K562 (cell line): ENCODE data around the gene NEDD4. TPM values are rescaled to one million over a fixed set of nuclear protein-coding genes. Genes with fewer than 3 reads are reported as not detected.
A peak's percentile ranks its signal among the peaks of the same experiment; 100 is the strongest.

Source experiments
- ATAC-seq: fragments of 200-7000 bp; cut with Tn5 transposase; 3 replicates; pipeline ENCODE4 v1.9.1; 2020; ENCODE audit warnings: moderate library complexity
- BruUV-seq: library from RNA; stranded (reverse); fragments of 400-500 nt; replicated peaks from 2 replicates; lab custom pipeline; 2021; lab: Mats Ljungman, UMichigan
- CTCF ChIA-PET: fragments of 300-600 bp; formaldehyde crosslinking; extraction: SDS; loops from one replicate; lab custom pipeline; 2021; ENCODE audit warnings: low intra/inter-chr PET ratio; lab: Yijun Ruan, JAX
- POLR2A ChIA-PET: fragments of 300-600, 350-650 bp; sonication (Branson Sonifier 250); formaldehyde crosslinking; extraction: SDS; loops from one replicate; lab custom pipeline; 2021; ENCODE audit warnings: antibody characterized with exemption, inconsistent platforms; lab: Yijun Ruan, JAX
- DNase-seq, 4 experiments: peaks; one replicate each; pipeline versions ENCODE4 v3.0.0 to v3.0.0-alpha.2; 2011 to 2018; ENCODE audit warnings: low spot score in 3 of 4, mixed read lengths in 3 of 4; ENCODE audit errors: extremely low read depth in 1 of 4
- FAIRE-seq: peaks from 2 replicates; lab custom pipeline; 2011; peaks lifted over from hg19 to GRCh38; lab: Jason Lieb, UNC
- H2AFZ ChIP-seq: 2 replicates; pipeline ENCODE4 v1.6.0; 2011; ENCODE audit warnings: low read depth, low read length, control low read depth, inconsistent platforms
- H3K27ac ChIP-seq: fragments of 200-600 bp; 3 replicates; pipeline ENCODE4 v1.8.0; 2011; ENCODE audit warnings: low read depth, mild to moderate bottlenecking, control low read depth, inconsistent platforms, low read length, moderate library complexity, mixed read lengths; ENCODE audit errors: extremely low read depth
- H3K27me3 ChIP-seq, 2 experiments: fragments of 300-600 bp in 1 of 2; 2 replicates in 1 of 2; 3 replicates in 1 of 2; pipeline versions ENCODE4 v1.6.0 to v1.8.0; 2011; ENCODE audit warnings: inconsistent platforms in 2 of 2, low read length in 2 of 2, mild to moderate bottlenecking in 1 of 2, mixed read lengths in 1 of 2, moderate library complexity in 1 of 2; ENCODE audit not compliant: control insufficient read depth in 2 of 2, insufficient read depth in 2 of 2
- H3K36me3 ChIP-seq: fragments of 300-600 bp; 3 replicates; pipeline ENCODE4 v1.8.0; 2011; ENCODE audit warnings: mild to moderate bottlenecking, low read length, inconsistent platforms; ENCODE audit not compliant: control insufficient read depth, insufficient read depth
- H3K4me1 ChIP-seq, 2 experiments: fragments of 200-600 bp in 1 of 2; replicated peaks in 1 of 2; 2 replicates in 1 of 2; 3 replicates in 1 of 2; pipeline versions ENCODE4 v1.5.1 to v1.8.0; 2011; ENCODE audit warnings: inconsistent platforms in 2 of 2, low read length in 2 of 2, mild to moderate bottlenecking in 1 of 2, mixed read lengths in 1 of 2, moderate library complexity in 1 of 2; ENCODE audit not compliant: control insufficient read depth in 2 of 2, insufficient read depth in 2 of 2
- H3K4me2 ChIP-seq: 2 replicates; pipeline ENCODE4 v1.6.1; 2011; ENCODE audit warnings: low read length, control low read depth, inconsistent platforms, mixed read lengths; ENCODE audit not compliant: insufficient read depth
- H3K4me3 ChIP-seq: fragments of 200-600 bp; sonication (generic), shearing (Covaris generic); 2 replicates; pipeline ENCODE4 v1.5.1; 2016; ENCODE audit warnings: control low read depth, inconsistent platforms
- H3K79me2 ChIP-seq: fragments of 200-600 bp; 3 replicates; pipeline ENCODE4 v1.8.0; 2011; ENCODE audit warnings: low read length, inconsistent platforms; ENCODE audit not compliant: control insufficient read depth, insufficient read depth
- H3K9ac ChIP-seq, 2 experiments: 2 replicates each; pipeline versions ENCODE4 v1.6.0 to v1.6.1; 2011; ENCODE audit warnings: low read depth in 2 of 2, low read length in 2 of 2, control low read depth in 1 of 2, inconsistent platforms in 1 of 2, mild to moderate bottlenecking in 1 of 2, mixed read lengths in 1 of 2; ENCODE audit not compliant: insufficient read depth in 1 of 2
- H3K9me1 ChIP-seq: one replicate; pipeline ENCODE4 v1.6.0; 2011; ENCODE audit warnings: inconsistent platforms, mild to moderate bottlenecking, low read length, moderate library complexity; ENCODE audit not compliant: control insufficient read depth, insufficient read depth
- H3K9me3 ChIP-seq: replicated peaks from 2 replicates; pipeline ENCODE4 v1.5.1; 2011; ENCODE audit warnings: low read depth, low read length, inconsistent platforms; ENCODE audit not compliant: control insufficient read depth, insufficient read depth
- H4K20me1 ChIP-seq: replicated peaks from 2 replicates; pipeline ENCODE4 v1.6.1; 2011; ENCODE audit warnings: low read length, inconsistent platforms, mixed read lengths; ENCODE audit not compliant: control insufficient read depth, insufficient read depth
- RAD21 ChIP-seq, 2 experiments: fragments of 250-450 bp in 1 of 2; fragments of 450-650 bp in 1 of 2; sonication (Bioruptor Pico) in 1 of 2; formaldehyde crosslinking in 1 of 2; IDR thresholded peaks in 1 of 2; conservative IDR thresholded peaks in 1 of 2; 2 replicates each; pipeline versions ENCODE4 v1.4.0 to v1.8.0; 2020 to 2022; ENCODE audit warnings: mild to moderate bottlenecking in 2 of 2, moderate library complexity in 1 of 2
- ZBTB40 ChIP-seq, 2 experiments: fragments of 450-650 bp in 1 of 2; sonication (generic) in 1 of 2; formaldehyde crosslinking in 1 of 2; IDR thresholded peaks; 2 replicates each; pipeline versions ENCODE4 v1.7.1 to v1.9.0; 2016 to 2022; ENCODE audit warnings: inconsistent platforms in 1 of 2, mild to moderate bottlenecking in 1 of 2, missing genetic modification reagents in 1 of 2
- WGBS: fragments of 100-300 bp; shearing (Covaris generic); methylation state at CpG from one replicate; pipeline ENCODE4 v1.1.6; 2016; ENCODE audit warnings: low coverage, mixed read lengths; ENCODE audit not compliant: insufficient coverage; ENCODE audit errors: missing lambda C conversion rate; 5-methylcytosine and 5-hydroxymethylcytosine counted together
- in situ Hi-C: fragments of 300-500 bp; cut with MboI; formaldehyde crosslinking; loops from 4 replicates; pipeline ENCODE4 v1.15.0; 2018; ENCODE audit warnings: inconsistent platforms, mixed read lengths
- intact Hi-C: fragments of 100-400 bp; cut with micrococcal nuclease; formaldehyde crosslinking; loops from 2 replicates; pipeline ENCODE4 v1.14.2; 2022
- polyA plus RNA-seq, 8 experiments: library from polyadenylated mRNA; depleted of rRNA in 4 of 8; stranded (reverse) in 5 of 8; unstranded in 3 of 8; fragments of >200 nt; fragmentation: Nextera tagmentation in 2 of 8; fragmentation: Illumina TruSeq in 1 of 8; extraction: Ambion mirVana in 2 of 8; extraction: Trizol in 1 of 8; gene quantifications; 2 replicates each; pipeline versions ENCODE4 v1.2.1 to v1.2.3, GENCODE V29; 2011 to 2014; ENCODE audit warnings: inconsistent platforms in 1 of 8, missing spikeins in 1 of 8
- total RNA-seq, 7 experiments: library from RNA; depleted of rRNA in 6 of 7; stranded (reverse); fragments of >200 nt in 6 of 7; fragmentation: Illumina TruSeq in 2 of 7; extraction: Trizol in 2 of 7; gene quantifications; 2 replicates each; pipeline versions ENCODE4 v1.2.1 to v1.2.3, GENCODE V29; 2011 to 2021; ENCODE audit warnings: low replicate concordance in 1 of 7
- TF ChIP-seq, protein P1 (sequence below), 2 experiments: fragments of 250-450 bp in 1 of 2; fragments of 450-650 bp in 1 of 2; sonication (Bioruptor Pico) in 1 of 2; IDR thresholded peaks; 2 replicates each; pipeline versions ENCODE4 v1.6.1 to v1.8.0; 2016 to 2021; ENCODE audit warnings: mild to moderate bottlenecking in 2 of 2, moderate library complexity in 2 of 2, missing compliant biosample characterization in 1 of 2, missing genetic modification characterization in 1 of 2
- TF ChIP-seq, protein P2 (sequence below), 2 experiments: fragments of 150-350 bp in 1 of 2; IDR thresholded peaks; 2 replicates each; pipeline ENCODE4 v1.6.1; 2012 to 2016; ENCODE audit warnings: low read depth in 2 of 2, low read length in 2 of 2, mild to moderate bottlenecking in 1 of 2, moderate library complexity in 1 of 2

NEDD4 gene
- total and polyA plus RNA-seq, 9 of the 15 experiments (the other 6 are each of a cell fraction or from before 2014, with no cell fraction given) = 7.2 to 23.7 (median 17.3) TPM

DNA sequence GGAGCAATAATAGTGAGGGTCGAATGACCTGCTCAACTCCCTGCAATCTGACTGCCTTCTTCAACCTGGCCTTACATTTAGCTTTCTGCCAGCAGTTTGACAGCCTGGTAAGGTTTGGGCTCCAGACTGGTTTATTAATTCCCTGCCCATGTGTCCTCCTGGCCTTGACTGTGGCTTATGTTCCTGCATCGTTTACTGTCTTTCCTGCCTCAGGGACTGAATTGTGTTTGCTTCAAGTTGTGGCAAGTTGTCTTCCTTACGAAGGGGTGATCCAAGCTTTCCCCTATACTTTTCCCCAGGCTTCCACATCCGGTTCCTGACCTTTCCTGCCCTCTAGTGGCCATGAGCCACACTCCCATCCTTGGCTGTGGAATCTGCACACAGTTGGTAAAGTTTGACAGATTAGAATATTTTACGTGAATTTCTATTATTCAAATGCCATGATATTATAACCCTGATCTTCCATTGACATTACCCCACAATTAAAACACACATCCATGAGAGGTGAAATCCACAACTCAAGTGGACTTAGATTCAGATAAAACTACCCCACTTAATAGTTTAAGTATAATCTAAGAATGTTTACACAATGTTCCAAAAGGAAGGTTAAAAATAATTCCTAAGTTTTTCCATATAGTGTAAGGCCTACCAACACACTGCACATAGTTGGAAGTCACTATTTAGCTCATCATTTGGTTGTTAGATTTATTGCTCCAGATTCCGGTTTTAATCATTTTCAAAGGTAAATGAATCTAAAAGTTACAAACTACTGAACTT lies 95.7 kb downstream of the NEDD4 start:
- DNase-seq = peak; percentile 64 to 72 (median 66)
- peak in 1 of 2 experiments; percentile 55; a peak in 2 of 4 replicates for TF ChIP-seq RAD21 (CRISPR knock-in tag; conservative IDR thresholded peaks at IDR 0.05 in 1 of 2, IDR thresholded peaks at IDR 0.05 in 1 of 2)
- TF ChIP-seq, protein P1, sequence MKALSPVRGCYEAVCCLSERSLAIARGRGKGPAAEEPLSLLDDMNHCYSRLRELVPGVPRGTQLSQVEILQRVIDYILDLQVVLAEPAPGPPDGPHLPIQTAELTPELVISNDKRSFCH (CRISPR knock-in tag; IDR thresholded peaks at IDR 0.05) = no peak
- TF ChIP-seq, protein P1 (tag; IDR thresholded peaks at IDR 0.05) = 0 out of 2 replicates have a peak, but pooled peaks have one; percentile 27
- TF ChIP-seq ZBTB40 (IDR thresholded peaks at IDR 0.05) = peak; percentile 43; the same call in 1 of the 2 replicates
- no peak for TF ChIP-seq ZBTB40 (CRISPR knock-in tag; IDR thresholded peaks at IDR 0.05)
- TF ChIP-seq, protein P2, sequence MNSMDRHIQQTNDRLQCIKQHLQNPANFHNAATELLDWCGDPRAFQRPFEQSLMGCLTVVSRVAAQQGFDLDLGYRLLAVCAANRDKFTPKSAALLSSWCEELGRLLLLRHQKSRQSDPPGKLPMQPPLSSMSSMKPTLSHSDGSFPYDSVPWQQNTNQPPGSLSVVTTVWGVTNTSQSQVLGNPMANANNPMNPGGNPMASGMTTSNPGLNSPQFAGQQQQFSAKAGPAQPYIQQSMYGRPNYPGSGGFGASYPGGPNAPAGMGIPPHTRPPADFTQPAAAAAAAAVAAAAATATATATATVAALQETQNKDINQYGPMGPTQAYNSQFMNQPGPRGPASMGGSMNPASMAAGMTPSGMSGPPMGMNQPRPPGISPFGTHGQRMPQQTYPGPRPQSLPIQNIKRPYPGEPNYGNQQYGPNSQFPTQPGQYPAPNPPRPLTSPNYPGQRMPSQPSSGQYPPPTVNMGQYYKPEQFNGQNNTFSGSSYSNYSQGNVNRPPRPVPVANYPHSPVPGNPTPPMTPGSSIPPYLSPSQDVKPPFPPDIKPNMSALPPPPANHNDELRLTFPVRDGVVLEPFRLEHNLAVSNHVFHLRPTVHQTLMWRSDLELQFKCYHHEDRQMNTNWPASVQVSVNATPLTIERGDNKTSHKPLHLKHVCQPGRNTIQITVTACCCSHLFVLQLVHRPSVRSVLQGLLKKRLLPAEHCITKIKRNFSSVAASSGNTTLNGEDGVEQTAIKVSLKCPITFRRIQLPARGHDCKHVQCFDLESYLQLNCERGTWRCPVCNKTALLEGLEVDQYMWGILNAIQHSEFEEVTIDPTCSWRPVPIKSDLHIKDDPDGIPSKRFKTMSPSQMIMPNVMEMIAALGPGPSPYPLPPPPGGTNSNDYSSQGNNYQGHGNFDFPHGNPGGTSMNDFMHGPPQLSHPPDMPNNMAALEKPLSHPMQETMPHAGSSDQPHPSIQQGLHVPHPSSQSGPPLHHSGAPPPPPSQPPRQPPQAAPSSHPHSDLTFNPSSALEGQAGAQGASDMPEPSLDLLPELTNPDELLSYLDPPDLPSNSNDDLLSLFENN (IDR thresholded peaks at IDR 0.05; ENCODE audit: low read depth in 2 of 2, low read length in 2 of 2) = 0 out of 4 replicates have a peak, but pooled peaks of 1 of the 2 experiments have one; percentile 15

More for the DNA sequence above, 95.7 kb downstream of the NEDD4 start:
- peak; percentile 99 for ATAC-seq
- Histone ChIP-seq H4K20me1 (no peaks in the 10 kb centered on the region), H3K4me1 (peaks cover 0 to 6% of the 10 kb centered on the region in 2 experiments; a peak in 3 of 5 replicates), H3K36me3 (no peaks in the 10 kb centered on the region), H3K27ac (peak overlapping the region; percentile 71), H3K9ac (no peak overlapping the region), H3K27me3 (no peaks in the 10 kb centered on the region), H3K4me3 (no peak overlapping the region), H3K9me3 (no peaks in the 10 kb centered on the region), H3K4me2 (peak overlapping the region; percentile 70), H3K79me2 (no peaks in the 10 kb centered on the region), H3K9me1 (no peaks in the 10 kb centered on the region), H2AFZ (peak overlapping the region; percentile 87)
- WGBS = 21% methylated on average over 6 of the region's 6 CpGs
- BruUV-seq = no TSS peak
- in situ Hi-C loops (no loop called here), intact Hi-C loops (no loop called here)
- POLR2A ChIA-PET = interaction anchor here (0.7 to 1.4 kb wide), 2 partner anchors 20 to 377 kb away, joined by 3 read pairs; no protein-coding TSS in a partner anchor
- CTCF ChIA-PET = interaction anchor here (0.6 to 0.8 kb wide), 2 partner anchors 9 to 531 kb away, joined by 3 to 4 read pairs; no protein-coding TSS in a partner anchor
- peak; percentile 85 for FAIRE-seq
